ENCODE results near the gene SBK3. TPM values are rescaled to one million over a fixed set of nuclear protein-coding genes. Genes with fewer than 3 reads are reported as not detected.
A peak's percentile ranks its signal among the peaks of the same experiment; 100 is the strongest.

SBK3 gene
- total RNA-seq, 2 donors from 2014 or later = not detected

- Histone ChIP-seq H3K27me3 (replicated peaks; ENCODE audit: insufficient read depth) (no peaks in the 10 kb centered on the region), H3K27ac (peak overlapping the region; percentile 54 to 74), H3K9me3 (no peaks in the 10 kb centered on the region), H3K36me3 (no peaks in the 10 kb centered on the region), H3K4me1 (ENCODE audit: control insufficient read depth in 1 of 2, low read depth in 2 of 2) (no peaks in the 10 kb centered on the region), H3K4me3 (peak overlapping the region; percentile 80)
- no peak for DNase-seq (ENCODE audit: low spot score)
- no peak for TF ChIP-seq CTCF (IDR thresholded peaks at IDR 0.05)
- ATAC-seq (ENCODE audit: insufficient number of reproducible peaks, low FRiP score, low read depth) = no peak
These were observed 41.1 kb downstream of the SBK3 start for GRCh38 chr19:55504252-55504603.

GRCh38 chr19:55503502-55504251 lies 41.7 kb downstream of the SBK3 start:
- no peaks in the 10 kb centered on the region for H3K36me3 ChIP-seq
- no peaks in the 10 kb centered on the region for H3K4me1 ChIP-seq (ENCODE audit: control insufficient read depth in 1 of 2, low read depth in 2 of 2)
- peak; percentile 69 for DNase-seq (ENCODE audit: low spot score)
- no peaks in the 10 kb centered on the region for H3K27me3 ChIP-seq (replicated peaks; ENCODE audit: insufficient read depth)
- H3K4me3 ChIP-seq = peak overlapping the region; percentile 80
- H3K9me3 ChIP-seq = no peaks in the 10 kb centered on the region
- ATAC-seq (ENCODE audit: insufficient number of reproducible peaks, low FRiP score, low read depth) = peak; percentile 96
- peak overlapping the region; percentile 54 to 74 for H3K27ac ChIP-seq
- peak; percentile 99 for TF ChIP-seq CTCF (IDR thresholded peaks at IDR 0.05)

- no peak for ATAC-seq (ENCODE audit: insufficient number of reproducible peaks, low FRiP score, low read depth)
- Histone ChIP-seq H3K27me3 (replicated peaks; ENCODE audit: insufficient read depth) (no peaks in the 10 kb centered on the region), H3K27ac (no peak overlapping the region), H3K36me3 (no peaks in the 10 kb centered on the region), H3K4me1 (ENCODE audit: control insufficient read depth in 1 of 2, low read depth in 2 of 2) (no peaks in the 10 kb centered on the region), H3K4me3 (peak overlapping the region; percentile 80), H3K9me3 (no peaks in the 10 kb centered on the region)
- no peak for DNase-seq (ENCODE audit: low spot score)
- no peak for TF ChIP-seq CTCF (IDR thresholded peaks at IDR 0.05)
These were observed 42.2 kb downstream of the SBK3 start for GRCh38 chr19:55503157-55503501.

GRCh38 chr19:55502197-55502952 lies 43.0 kb downstream of the SBK3 start:
- H3K27ac ChIP-seq = no peak overlapping the region
- DNase-seq (ENCODE audit: low spot score) (no peak), ATAC-seq (ENCODE audit: insufficient number of reproducible peaks, low FRiP score, low read depth) (no peak)
- H3K36me3 ChIP-seq = no peaks in the 10 kb centered on the region
- no peaks in the 10 kb centered on the region for H3K4me1 ChIP-seq (ENCODE audit: control insufficient read depth in 1 of 2, low read depth in 2 of 2)
- H3K9me3 ChIP-seq = no peaks in the 10 kb centered on the region
- no peak overlapping the region for H3K4me3 ChIP-seq
- no peaks in the 10 kb centered on the region for H3K27me3 ChIP-seq (replicated peaks; ENCODE audit: insufficient read depth)
- TF ChIP-seq CTCF (IDR thresholded peaks at IDR 0.05) = no peak

GRCh38 chr19:55500368-55500952 lies 44.9 kb downstream of the SBK3 start:
- DNase-seq (ENCODE audit: low spot score) = no peak
- H3K27ac ChIP-seq = no peak overlapping the region
- H3K27me3 ChIP-seq (replicated peaks; ENCODE audit: insufficient read depth) = no peaks in the 10 kb centered on the region
- no peak for TF ChIP-seq CTCF (IDR thresholded peaks at IDR 0.05)
- no peaks in the 10 kb centered on the region for H3K4me1 ChIP-seq (ENCODE audit: control insufficient read depth in 1 of 2, low read depth in 2 of 2)
- ATAC-seq (ENCODE audit: insufficient number of reproducible peaks, low FRiP score, low read depth) = no peak
- no peaks in the 10 kb centered on the region for H3K9me3 ChIP-seq
- no peaks in the 10 kb centered on the region for H3K36me3 ChIP-seq
- H3K4me3 ChIP-seq = no peak overlapping the region

Measured in thoracic aorta (tissue), 2 donors.